Fibroblast of pulmonary artery (primary cell): ENCODE measurements around the gene SLC2A13.
"Not testable (repeated sequence)": the region's sequence is repeated elsewhere in the genome, so short reads cannot be mapped to it uniquely, and the experiment has no call there.

Experiments
- DNase-seq: peaks from one replicate; pipeline ENCODE4 v3.0.0-alpha.2; 2010; ENCODE audit warnings: low read depth
- H3K4me3 ChIP-seq: replicated peaks from 2 replicates; pipeline ENCODE4 v1.5.1; 2011; ENCODE audit warnings: low read depth, mild to moderate bottlenecking, control low read depth, low read length, moderate library complexity
- TF ChIP-seq, protein P1 (sequence below): IDR thresholded peaks from 2 replicates; pipeline ENCODE4 v1.5.1; 2011; ENCODE audit warnings: mild to moderate bottlenecking, control low read depth, low read length, inconsistent platforms; ENCODE audit errors: missing control alignments

SLC2A13 gene

DNA sequence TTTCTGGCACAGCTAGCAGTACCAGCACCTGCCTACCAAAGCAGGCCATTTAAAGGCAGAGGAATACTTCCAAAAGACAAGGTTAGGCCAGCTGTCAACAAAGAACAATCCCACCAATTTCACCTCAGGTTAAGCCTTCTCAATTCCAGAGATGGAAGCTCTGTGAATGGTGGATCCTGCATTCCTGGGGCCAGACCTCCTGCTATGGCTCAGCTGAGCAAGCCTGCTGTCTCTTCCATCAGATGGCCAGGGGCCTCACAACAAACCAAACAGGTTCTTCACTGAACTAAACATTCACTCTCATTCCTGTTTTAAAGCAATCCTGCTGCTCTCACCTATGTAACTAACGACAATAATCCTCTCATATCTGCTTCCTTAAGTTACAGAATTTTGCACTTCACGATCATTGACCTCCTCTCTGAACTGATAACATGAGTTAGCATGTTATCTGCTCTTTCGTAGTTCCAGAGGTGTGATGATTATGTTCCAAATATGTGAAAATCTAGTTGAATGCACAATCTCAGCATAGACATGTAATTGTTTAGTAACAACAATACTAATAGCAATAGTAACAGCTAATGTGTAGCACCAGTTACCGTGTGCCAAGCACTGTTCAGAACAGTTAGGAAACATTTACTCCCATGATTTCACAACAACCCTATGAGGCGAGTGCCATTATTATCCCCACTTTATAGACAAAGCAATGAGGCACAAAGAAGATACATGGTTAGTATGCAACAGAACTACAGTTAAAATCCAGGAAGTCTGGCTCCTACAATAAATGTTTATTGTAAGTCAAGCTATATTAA is 73.2 kb downstream of the SLC2A13 start:
- DNase-seq = no peak
- TF ChIP-seq, protein P1, sequence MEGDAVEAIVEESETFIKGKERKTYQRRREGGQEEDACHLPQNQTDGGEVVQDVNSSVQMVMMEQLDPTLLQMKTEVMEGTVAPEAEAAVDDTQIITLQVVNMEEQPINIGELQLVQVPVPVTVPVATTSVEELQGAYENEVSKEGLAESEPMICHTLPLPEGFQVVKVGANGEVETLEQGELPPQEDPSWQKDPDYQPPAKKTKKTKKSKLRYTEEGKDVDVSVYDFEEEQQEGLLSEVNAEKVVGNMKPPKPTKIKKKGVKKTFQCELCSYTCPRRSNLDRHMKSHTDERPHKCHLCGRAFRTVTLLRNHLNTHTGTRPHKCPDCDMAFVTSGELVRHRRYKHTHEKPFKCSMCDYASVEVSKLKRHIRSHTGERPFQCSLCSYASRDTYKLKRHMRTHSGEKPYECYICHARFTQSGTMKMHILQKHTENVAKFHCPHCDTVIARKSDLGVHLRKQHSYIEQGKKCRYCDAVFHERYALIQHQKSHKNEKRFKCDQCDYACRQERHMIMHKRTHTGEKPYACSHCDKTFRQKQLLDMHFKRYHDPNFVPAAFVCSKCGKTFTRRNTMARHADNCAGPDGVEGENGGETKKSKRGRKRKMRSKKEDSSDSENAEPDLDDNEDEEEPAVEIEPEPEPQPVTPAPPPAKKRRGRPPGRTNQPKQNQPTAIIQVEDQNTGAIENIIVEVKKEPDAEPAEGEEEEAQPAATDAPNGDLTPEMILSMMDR = no peak
- no peak overlapping the region for H3K4me3 ChIP-seq

GRCh38 chr12:40031965-40032364 is 73.9 kb downstream of the SLC2A13 start:
- no peak for DNase-seq
- no peak overlapping the region for H3K4me3 ChIP-seq
- TF ChIP-seq, protein P1 = no peak

GRCh38 chr12:40030970-40031369 is 74.9 kb downstream of the SLC2A13 start:
- H3K4me3 ChIP-seq, DNase-seq: not testable (repeated sequence)

DNA sequence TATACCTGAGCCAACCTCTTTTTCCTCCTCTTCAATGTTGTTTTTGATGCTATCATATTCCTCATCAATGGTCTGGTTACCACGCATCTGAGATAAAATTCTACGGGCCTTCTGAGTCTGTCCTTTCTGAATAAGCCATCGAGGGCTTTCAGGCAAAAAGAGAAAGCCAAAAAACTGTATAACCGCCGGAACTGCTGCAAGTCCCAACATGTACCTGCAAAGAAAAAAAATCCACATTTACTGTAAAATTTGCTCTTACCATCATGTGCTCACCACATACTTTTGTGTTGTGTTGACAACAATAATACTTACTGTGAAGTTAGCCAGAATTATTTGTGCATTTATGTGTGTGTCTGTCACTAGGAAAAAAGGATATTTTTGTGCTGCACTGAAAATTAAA is 77.6 kb downstream of the SLC2A13 start:
- no peak overlapping the region for H3K4me3 ChIP-seq
- TF ChIP-seq, protein P1 = no peak
- no peak for DNase-seq

- TF ChIP-seq, protein P1 = no peak
- H3K4me3 ChIP-seq = no peak overlapping the region
- no peak for DNase-seq
Measured at GRCh38 chr12:40022850-40023249, 83.0 kb downstream of the SLC2A13 start.

GRCh38 chr12:40020261-40020691 is 85.6 kb downstream of the SLC2A13 start:
- TF ChIP-seq, protein P1 = no peak
- DNase-seq = no peak
- no peak overlapping the region for H3K4me3 ChIP-seq

DNA sequence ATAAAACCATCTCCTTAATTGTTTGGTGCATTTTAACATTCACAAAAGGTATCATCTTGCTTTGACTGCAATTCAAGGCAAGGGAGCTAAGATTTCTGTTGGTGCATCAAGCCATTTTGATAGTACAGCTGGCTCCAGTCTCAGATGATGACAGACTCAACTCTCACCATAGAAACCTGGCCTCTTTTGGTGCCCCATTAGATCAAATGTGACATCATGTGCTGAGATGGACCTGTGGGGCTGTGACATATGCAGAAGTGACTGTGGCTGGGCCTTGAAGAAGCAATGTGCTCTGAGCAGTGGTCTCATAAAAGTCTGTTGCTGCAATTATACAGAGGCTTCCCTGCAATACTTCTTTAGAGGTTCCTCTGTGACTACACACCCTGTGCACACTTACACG is 88.4 kb downstream of the SLC2A13 start:
- H3K4me3 ChIP-seq = no peak overlapping the region
- DNase-seq = peak; percentile 13
- TF ChIP-seq, protein P1 = no peak
